Upper lobe of right lung (tissue), 1 donor: Measurements from ENCODE around the gene ATOSA. TPM values are rescaled to one million over a fixed set of nuclear protein-coding genes. Genes with fewer than 3 reads are reported as not detected.

Experiments used
- ATAC-seq: fragments of 200-7000 bp; cut with Tn5 transposase; one replicate; pipeline ENCODE4 v1.9.1; 2020; ENCODE audit warnings: mild to moderate bottlenecking, moderate library complexity
- DNase-seq: peaks from one replicate; pipeline ENCODE4 v3.0.0-alpha.2; 2020
- H3K27ac ChIP-seq: fragments of 200-600 bp; one replicate; pipeline ENCODE4 v1.8.0; 2022
- H3K27me3 ChIP-seq: fragments of 200-600 bp; one replicate; pipeline ENCODE4 v1.8.0; 2022; ENCODE audit warnings: mild to moderate bottlenecking
- H3K36me3 ChIP-seq: fragments of 200-600 bp; one replicate; pipeline ENCODE4 v1.8.0; 2022
- H3K4me1 ChIP-seq: fragments of 200-600 bp; one replicate; pipeline ENCODE4 v1.8.0; 2022
- H3K4me3 ChIP-seq: fragments of 200-600 bp; one replicate; pipeline ENCODE4 v1.8.0; 2022; ENCODE audit warnings: mild to moderate bottlenecking
- H3K9me3 ChIP-seq: fragments of 200-600 bp; one replicate; pipeline ENCODE4 v1.8.0; 2022
- CTCF ChIP-seq: fragments of 200-600 bp; IDR thresholded peaks from one replicate; pipeline ENCODE4 v1.8.0; 2022; ENCODE audit warnings: antibody characterized with exemption
- intact Hi-C: fragments of 100-400 bp; cut with DNase I; formaldehyde crosslinking; loops from one replicate; pipeline ENCODE4 v1.11.0; 2022
- total RNA-seq: library from RNA; stranded (reverse); fragmentation: NEBNext Ultra II Directional; extraction: Animal tissue kit (Norgen Biotek cat#: 25700); gene quantifications from one replicate; pipeline ENCODE4 v1.2.1, GENCODE V29; 2021
- donor health status: DM: no; HTN: yes; CAD: no; lungs with severe emphysema.

The ATOSA gene
- total RNA-seq, 1 donor from 2014 or later, result 42.5 TPM

- Histone ChIP-seq H3K4me1 (peaks cover 4% of the 10 kb centered on the region), H3K27me3 (no peaks in the 10 kb centered on the region), H3K4me3 (no peak overlapping the region), H3K9me3 (no peaks in the 10 kb centered on the region), H3K27ac (no peak overlapping the region), H3K36me3 (no peaks in the 10 kb centered on the region)
- TF ChIP-seq CTCF, result no peak
- ATAC-seq (no peak), DNase-seq (no peak)
- intact Hi-C loops, result no loop called here
Measured at GRCh38 chr15:52682200-52682599, 3.0 kb upstream of the ATOSA start.

GRCh38 chr15:52681441-52681840 lies 2.3 kb upstream of the ATOSA start:
- Histone ChIP-seq H3K27ac (no peak overlapping the region), H3K4me3 (no peak overlapping the region), H3K9me3 (no peaks in the 10 kb centered on the region), H3K4me1 (peaks cover 12% of the 10 kb centered on the region), H3K27me3 (no peaks in the 10 kb centered on the region), H3K36me3 (no peaks in the 10 kb centered on the region)
- DNase-seq, result no peak
- intact Hi-C loops, result no loop called here
- no peak for ATAC-seq
- TF ChIP-seq CTCF, result no peak

DNA sequence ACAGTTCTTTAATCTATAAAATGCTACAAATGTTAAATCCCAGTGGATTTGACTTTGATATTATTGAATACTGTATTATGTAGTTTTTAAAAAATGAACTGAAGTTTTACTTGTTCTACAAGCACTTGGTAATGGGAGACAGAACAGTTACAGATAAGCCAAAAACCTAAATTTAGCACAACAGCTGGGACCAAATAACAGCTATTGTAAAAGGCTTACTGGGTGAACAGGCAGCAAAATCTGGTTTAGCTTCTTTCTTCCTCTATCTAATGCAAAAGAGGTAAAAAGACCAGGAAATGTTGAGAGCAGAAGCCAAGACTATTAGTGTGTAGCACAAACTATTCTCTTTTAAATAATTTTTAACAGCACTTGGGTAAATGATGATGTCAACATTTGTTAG lies 1.6 kb upstream of the ATOSA start:
- H3K36me3 ChIP-seq, result peaks cover 2% of the 10 kb centered on the region
- no peak overlapping the region for H3K27ac ChIP-seq
- TF ChIP-seq CTCF, result no peak
- peaks cover 17% of the 10 kb centered on the region for H3K4me1 ChIP-seq
- ATAC-seq (no peak), DNase-seq (no peak)
- no peaks in the 10 kb centered on the region for H3K9me3 ChIP-seq
- no peaks in the 10 kb centered on the region for H3K27me3 ChIP-seq
- H3K4me3 ChIP-seq, result no peak overlapping the region
- intact Hi-C loops, result no loop called here

- Histone ChIP-seq H3K4me1 (peaks cover 25% of the 10 kb centered on the region), H3K9me3 (no peaks in the 10 kb centered on the region), H3K27ac (no peak overlapping the region), H3K27me3 (no peaks in the 10 kb centered on the region), H3K36me3 (peaks cover 9% of the 10 kb centered on the region), H3K4me3 (peak overlapping the region; percentile 75)
- ATAC-seq (no peak), DNase-seq (no peak)
- intact Hi-C loops, result no loop called here
- no peak for TF ChIP-seq CTCF
Measured at GRCh38 chr15:52680041-52680391, 828 bp upstream of the ATOSA start.

- intact Hi-C loops, result no loop called here
- Histone ChIP-seq H3K4me3 (peak overlapping the region; percentile 75), H3K4me1 (peaks cover 36% of the 10 kb centered on the region), H3K27me3 (no peaks in the 10 kb centered on the region), H3K36me3 (peaks cover 22% of the 10 kb centered on the region), H3K27ac (peak overlapping the region; percentile 96), H3K9me3 (no peaks in the 10 kb centered on the region)
- DNase-seq (peak; percentile 87), ATAC-seq (peak; percentile 78)
- peak; percentile 18 for TF ChIP-seq CTCF
Measured at GRCh38 chr15:52678468-52679231, 538 bp downstream of the ATOSA start.
